GM18507 (cell line): ENCODE data around the gene NARF.
"Not testable (repeated sequence)": the region's sequence is repeated elsewhere in the genome, so short reads cannot be mapped to it uniquely, and the experiment has no call there.

Source experiments
- DNase-seq: peaks from one replicate; pipeline ENCODE4 v3.0.0; 2011; ENCODE audit warnings: low read depth; ENCODE audit not compliant: insufficient read length; ENCODE audit errors: extremely low spot score
- FAIRE-seq: peaks from 2 replicates; lab custom pipeline; 2011; peaks lifted over from hg19 to GRCh38; lab: Jason Lieb, UNC

Gene NARF

DNA sequence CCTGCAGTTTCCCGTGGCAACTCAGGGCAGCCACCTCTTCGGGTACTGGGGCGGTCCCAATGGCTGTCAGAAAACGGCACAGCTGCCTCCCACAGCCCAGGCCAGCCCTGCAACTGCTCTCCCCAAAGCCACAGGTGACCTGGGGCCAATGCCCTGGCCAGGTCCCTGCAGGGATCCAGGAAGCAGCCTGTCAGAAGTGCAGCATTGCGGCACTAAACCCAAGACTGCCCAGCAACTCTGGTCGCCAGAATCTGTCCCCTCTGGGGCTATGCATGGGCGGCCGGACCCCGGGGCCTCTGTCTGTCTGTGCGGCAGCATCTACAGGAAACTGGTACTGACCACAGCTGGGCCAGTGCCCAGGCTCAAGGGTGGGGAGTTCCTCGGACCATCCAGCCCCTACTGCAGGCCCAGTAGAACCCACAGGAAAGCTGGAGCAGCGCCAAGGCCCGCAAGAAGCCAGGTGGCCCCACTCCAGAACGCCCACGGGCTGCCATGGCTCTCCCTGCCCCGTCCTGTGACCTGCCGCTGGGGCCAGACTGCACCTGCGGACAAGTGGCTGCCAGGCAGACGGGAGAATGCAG is 13.5 kb upstream of the NARF start:
- no peak for FAIRE-seq

DNA sequence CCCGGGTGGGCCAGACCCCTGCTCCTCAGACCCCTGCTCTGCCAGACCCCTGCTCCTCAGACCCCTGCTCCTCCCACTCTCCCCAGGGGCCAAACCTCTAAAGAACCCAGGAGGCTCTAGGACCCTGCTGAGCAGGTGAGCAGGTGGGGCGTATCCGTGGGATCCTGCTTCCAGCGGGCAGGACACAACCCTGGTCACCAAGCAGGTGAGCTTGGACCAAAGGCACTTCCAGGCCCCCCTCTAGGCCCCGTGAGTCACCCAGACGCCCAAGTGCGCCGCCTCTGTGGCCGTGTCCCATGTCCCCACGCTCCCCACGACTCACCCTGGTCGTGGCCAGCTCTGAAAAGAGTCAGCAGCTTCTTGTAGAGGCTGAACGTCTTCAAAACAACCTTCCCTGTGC is 13.0 kb upstream of the NARF start:
- DNase-seq: no peak
- FAIRE-seq: no peak

More for the DNA sequence above, 13.5 kb upstream of the NARF start:
- no peak for DNase-seq

DNA sequence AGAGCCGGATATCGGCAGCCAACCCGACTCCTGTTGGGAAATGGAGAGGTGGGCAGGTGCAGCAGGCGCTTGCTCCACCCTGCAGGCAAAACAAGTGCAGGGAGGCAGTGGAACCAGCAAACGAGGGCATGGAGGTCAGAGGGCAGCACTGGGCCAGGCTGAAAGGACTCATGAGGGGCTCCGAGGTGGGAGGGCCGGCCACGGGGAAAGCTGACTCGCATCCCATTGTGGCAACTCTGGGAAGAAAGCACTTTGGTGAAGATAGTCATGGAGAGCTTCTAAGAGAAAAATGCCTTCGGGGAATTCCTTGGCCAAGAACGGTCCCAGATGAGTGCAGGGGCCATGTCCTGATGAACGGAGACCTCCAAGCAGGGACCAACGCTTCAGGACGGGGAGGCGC is 12.4 kb upstream of the NARF start:
- DNase-seq (no peak), FAIRE-seq (no peak)

DNA sequence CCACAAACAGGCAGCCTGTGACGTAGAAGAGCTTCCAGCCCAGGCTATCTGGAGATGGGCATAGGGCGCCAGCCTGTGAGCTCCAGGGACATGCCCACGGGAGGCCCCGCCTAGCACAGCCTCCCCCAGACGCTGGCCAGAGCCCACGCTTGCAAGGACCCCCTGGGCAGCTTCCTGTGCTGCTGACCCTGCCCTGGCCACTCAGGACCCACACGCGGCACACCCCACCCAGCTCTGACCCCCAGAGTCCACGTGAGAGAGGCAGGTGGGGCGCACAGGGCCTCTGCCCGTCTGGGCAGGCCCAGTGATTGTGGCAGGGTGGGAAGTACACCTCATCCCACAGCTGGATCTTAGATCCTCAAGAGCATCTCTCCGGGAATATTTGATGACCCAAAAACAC is 11.9 kb upstream of the NARF start:
- FAIRE-seq: no peak
- no peak for DNase-seq

DNA sequence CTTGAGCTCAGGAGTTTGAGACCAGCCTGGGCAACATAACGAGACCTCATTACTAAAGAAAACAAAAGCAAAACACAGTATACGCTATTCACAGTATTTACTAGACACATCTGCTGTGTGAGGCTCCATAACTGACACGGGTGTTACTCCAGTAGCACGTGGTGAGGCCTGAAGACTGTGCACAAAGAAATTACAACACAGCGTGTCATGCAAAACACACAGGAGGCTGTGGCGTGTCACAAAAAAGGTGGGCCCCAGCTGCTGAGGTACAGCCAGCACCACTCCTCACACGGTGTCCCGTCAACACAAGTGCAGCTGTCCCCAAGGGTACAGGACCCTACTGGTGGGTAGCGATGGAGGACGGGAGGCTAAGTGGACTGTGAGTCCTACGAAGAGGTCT is 10.7 kb upstream of the NARF start:
- no peak for DNase-seq
- FAIRE-seq: no peak

DNA sequence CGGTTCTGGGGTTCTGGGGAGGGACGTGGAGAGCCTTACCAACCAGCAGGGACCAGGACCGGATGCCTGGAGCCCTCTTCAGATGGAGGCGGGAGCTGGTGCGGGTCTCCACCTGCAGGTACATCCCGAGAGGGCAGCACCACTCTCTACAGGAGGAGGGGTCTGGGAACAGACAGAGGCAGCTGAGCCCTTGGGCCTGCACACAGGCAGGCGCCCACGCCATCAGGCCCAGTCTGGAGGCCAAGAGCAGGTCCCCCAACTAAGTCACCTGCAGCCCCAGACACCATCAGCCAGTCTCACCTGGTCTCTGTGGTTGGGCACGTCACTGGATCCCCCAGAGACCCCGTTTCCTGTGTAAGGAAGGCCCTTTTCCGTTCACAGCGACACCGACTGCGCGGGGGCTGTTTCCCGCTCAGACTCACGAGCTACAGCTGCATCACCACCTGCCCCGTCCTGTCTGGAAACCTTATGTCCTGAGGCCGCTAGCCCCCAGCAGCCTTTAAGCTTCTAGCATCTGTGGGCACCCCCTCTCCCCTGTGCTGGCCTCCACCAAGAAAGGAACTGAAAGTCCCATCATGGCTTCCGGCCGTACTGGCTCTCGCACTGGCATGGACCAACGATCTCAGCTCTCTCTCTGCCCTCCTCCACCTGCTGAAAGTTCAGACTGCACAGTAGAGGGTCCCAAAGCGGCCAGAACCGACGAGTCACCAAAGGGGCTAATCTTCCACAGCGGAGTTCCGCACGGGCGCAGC is 9.2 kb upstream of the NARF start:
- FAIRE-seq: peak; percentile 93
- peak; percentile 54 for DNase-seq

DNA sequence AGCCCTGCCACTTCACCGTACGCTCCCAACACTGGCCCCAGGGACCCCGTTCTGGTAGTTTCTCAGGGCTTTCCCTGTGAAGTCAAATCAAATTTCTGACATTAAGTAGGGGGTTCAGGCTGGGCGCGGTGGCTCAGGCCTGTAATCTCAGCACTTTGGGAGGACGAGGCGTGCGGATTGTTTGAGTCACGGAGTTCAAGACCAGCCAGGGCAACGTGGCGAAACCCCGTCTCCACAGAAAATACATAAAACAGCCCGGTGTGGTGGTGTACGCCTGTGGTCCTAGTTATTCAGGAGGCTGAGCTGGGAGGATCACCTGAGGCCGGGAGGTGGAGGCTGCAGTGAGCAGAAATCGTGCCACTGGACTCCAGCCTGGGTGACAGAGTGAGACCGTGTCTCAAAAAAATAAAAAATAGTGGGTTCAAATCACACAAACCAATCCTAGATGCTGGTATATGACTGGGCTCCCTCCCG is 8.6 kb upstream of the NARF start:
- DNase-seq (no peak), FAIRE-seq (no peak)

DNA sequence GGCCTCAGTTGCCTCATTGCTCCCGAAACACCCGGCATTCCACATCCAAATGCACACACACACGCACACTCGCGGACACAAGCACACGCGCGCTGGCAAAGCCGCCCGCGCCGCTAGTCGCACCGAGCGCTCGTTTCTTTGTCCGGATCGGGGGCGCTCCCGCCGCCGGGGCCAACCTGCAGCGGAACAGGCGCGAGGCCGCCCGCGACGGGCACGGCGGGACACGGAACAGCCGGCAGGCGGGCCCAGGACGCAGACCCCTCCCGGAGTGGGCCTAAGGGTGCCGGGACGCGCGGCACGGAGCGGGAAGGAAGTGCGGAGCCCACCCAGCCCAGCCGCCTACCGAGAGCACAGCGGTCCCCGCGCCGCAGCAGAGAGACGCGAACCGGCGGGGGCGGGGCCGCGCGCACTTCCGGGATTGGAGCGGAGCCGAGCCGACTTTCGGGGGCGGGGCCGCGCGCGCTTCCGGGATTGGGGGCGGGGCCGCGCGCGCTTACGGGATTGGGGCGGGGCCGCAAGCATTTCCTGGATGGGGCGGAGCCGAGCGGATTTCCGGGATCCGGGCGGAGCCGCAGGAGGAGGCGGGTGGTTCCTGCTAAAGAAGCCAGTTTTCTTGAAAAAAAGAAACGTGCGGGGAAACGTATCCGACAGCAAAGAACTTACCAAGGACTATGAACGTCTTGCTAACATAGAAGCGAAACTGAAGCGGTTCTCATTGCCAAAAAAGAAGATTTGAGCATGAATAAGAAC is 8.0 kb upstream of the NARF start, which contains the start of gene CYBC1:
Gene CYBC1, minus strand, starts transcription at position 396 of the 750 bp plus-strand sequence. CDS start 1,498 bp downstream, outside the sequence.
- FAIRE-seq (peak; percentile 90), DNase-seq (peak; percentile 64)

DNA sequence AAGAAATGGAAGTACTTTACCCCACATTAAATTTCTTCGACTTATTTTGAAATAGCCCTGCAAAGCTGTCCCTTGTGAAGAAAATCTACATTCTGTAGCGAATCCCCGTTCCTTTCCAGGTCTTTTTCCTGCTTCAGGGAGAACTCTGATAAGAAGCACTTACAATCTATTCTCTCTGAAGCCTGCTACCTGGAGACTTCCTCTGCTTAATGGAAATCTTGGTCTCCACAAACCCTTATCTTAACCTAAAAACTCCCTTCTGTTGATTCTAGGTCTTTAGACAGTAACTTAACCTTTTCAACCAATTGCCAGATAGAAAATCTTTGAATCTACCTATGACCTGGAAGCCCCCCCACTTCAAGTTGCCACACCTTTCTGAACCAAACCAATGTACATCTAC is 6.4 kb upstream of the NARF start:
- FAIRE-seq (no peak), DNase-seq (no peak)

DNA sequence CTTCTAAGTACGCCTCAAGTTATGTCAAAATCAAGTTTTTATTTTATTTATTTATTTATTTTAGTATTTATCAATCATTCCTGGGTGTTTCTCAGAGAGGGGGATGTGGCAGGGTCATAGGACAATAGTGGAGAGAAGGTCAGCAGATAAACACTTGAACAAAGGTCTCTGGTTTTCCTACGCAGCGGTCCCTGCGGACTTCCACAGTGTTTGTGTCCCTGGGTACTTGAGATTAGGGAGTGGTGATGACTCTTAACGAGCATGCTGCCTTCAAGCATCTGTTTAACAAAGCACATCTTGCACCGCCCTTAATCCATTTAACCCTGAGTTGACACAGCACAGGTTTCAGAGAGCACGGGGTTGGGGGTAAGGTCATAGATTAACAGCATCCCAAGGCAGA is 5.4 kb upstream of the NARF start:
- DNase-seq, FAIRE-seq: not testable (repeated sequence)

DNA sequence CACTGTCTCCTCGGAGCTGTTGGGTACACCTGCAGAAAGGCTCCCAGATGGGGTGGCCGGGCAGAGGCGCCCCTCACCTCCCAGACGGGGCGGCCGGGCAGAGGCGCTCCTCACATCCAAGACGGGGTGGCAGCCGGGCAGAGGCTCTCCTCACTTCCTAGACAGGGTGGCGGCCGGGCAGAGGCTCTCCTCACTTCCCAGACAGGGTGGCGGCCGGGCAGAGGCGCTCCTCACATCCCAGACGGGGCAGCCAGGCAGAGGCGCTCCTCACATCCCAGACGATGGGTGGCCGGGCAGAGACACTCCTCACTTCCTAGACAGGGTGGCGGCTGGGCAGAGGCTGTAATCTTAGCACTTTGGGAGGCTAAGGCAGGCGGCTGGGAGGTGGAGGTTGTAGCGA is 4.8 kb upstream of the NARF start:
- FAIRE-seq: not testable (repeated sequence)

DNA sequence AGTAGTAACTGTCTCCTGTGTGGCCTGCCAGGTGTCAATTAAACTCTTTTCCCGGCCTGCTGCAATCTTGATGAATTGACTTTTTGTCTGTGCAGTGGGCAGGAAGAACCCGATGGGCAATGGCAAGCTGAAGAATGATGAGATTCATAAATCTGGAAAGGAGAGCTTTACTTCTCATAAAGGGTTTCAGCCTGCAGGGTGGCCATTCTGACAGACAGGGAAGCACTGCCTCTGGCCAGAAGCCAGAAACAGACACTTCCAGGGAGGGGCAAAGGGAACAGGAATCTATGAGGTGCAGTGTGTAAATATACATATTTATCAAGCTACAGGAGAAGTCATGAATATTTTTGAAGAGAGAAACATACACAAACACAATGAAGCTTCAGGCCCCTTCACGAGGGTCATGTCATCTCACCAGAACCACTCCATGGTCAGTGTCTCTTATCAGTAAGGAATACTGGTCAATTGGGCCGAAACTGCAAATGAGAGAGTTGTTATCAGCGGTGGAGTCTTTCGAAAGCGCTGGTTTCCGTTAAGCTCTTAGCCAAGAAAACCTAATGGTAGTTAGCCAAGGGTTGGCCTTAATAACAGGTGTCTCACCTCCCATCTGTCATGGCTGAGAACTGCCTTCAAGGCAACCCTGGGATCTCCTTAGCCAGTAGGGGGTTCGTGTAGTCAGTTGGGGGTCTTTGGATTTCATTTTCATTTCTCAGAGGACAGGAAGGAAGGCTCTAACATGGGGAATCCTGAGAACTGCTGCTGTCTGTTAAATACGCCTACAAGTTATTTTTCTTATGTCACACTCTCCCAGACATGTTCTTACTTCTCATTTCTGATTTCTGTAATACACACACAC is 1.2 kb upstream of the NARF start:
- DNase-seq: no peak

More for the DNA sequence above, 4.8 kb upstream of the NARF start:
- DNase-seq: not testable (repeated sequence)

DNA sequence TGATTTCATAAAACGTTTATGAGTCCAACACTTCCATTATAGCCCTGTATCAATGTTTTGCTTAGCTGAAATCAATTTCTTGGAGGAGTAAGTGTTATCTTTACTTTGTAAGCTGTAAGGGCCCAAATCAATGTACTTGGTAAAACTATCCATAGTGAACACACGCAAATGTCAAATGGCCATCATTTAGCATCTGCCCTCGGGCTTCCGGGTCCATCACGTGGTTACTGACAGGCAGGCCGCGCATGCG is 687 bp upstream of the NARF start:
- no peak for DNase-seq
- FAIRE-seq: peak; percentile 94

More for the DNA sequence above, 1.2 kb upstream of the NARF start:
- FAIRE-seq: no peak

DNA sequence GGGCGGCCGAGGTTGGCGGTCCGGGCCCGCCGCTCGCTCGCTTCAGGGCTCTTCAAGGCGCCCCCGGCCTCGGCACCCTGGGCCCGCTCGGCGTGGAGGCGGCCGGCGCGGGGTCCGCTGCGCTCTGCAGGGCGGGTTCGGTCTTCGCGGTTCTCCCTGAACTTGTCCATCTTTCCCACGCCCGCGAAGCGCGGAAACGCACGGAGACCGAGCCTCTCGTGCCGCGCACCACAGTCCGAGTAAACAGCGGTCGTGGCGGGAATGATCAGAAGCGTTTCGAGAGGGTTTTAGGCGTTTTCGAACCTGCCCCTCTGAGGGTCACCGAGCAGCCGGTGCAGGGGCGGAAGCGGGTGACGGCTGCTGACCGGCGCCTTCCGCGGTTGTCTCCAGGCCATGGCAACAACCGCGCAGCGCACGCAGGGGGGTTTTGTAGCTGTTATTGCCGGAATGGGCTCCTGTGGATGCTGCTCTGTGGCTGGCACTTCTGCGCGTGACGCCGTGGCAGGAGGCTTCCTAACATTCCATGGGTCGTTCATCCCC is 414 bp downstream of the NARF start:
- DNase-seq: no peak
- no peak for FAIRE-seq

DNA sequence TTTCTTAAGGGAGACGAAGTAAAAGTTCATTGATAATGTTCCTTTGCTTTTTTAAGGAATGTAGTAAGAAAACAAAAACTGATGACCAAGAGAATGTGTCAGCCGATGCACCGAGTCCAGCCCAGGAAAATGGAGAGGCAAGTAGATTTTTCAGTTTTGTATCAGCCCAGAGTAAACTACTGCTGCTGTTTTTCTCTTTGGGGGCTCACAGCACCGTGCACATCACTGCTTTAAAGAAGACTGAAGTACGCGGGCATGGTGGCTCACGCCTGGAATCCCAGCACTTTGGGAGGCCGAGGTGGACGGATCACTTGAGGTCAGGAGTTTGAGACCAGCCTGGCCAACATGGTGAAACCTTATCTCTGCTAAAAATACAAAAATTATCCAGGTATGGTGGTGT is 1.4 kb downstream of the NARF start:
- not testable (repeated sequence) for DNase-seq, FAIRE-seq

DNA sequence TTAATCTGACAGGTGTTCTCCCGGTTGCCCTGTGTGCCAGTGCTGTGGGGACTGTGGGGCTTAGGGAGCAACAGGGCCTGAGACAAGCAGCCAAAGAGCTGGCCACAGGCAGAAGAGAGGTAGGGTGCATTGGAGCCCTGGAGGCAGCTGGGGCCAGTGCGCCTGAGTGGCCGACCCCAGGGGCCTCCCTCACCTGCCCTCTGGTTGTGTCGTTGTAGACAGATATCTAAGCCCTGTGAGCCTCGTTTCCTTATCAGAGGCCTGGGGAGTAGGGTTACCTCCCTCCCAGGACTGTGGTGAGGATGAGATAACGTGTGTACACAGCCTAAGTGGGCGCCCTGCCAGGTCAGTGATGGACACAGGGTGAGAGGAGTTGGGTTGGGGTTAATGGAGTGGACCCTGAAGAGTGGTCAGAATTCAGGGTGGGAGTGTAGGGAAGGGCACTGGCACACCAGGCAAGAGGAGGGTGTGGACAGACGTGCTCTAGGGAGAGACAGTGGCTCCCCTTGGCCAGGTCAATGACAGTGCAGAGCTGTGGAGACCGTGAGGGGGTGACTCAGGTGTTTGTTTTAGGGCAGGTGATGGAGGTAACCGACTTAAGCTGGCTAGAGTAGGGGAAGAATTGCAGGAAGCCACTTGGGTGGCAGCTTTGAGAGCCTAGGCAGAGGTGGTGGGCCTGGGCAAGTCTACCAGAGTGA is 3.4 kb downstream of the NARF start:
- DNase-seq (no peak), FAIRE-seq (no peak)

DNA sequence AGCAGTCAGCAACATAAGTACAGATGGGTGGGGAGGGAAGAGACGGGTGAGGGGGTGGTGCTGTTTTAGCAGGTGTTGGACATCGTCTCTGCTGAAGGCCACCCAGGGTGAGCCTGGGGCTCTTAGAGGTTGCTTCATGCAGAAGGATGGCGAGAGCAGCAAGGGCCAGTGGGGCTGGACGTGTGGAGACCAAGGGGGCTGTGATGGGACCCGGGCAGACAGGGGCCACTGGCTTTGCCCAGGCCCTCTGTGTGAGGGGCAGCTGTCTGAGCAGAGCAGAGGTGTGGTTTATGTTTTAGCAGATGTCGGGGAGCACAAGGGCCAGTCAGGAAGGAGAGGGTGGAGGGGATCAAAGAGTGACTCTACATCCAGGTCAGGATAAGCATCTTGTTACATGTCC is 4.8 kb downstream of the NARF start:
- DNase-seq: no peak
- no peak for FAIRE-seq

DNA sequence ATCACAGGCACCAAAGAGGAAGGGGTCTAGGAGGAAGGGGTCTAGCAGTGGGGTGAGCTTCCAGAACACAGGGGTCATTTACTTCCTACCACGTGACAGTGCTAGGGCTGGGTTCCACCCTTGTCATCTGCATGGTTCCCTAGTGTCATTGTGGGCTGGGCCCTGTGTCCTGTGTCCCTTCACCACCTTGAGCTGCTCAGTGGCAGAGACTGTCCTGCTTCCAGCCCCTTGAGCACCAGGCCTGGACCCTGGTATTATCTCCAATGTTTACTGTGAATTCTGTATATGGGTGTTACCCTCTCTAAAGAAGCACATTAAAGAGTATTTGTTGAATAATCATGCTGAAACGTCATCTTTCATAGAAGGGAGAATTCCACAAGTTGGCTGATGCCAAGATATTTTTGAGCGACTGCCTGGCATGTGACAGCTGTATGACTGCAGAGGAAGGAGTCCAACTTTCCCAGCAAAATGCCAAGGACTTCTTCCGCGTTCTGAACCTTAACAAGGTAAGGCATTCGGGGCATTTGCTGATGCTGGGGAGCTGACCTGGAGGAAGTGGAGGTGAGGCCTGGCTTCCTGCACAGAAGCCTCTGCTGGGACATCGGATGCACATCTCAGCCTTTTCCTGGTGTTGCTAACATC is 5.5 kb downstream of the NARF start:
- FAIRE-seq: no peak
- DNase-seq: no peak

DNA sequence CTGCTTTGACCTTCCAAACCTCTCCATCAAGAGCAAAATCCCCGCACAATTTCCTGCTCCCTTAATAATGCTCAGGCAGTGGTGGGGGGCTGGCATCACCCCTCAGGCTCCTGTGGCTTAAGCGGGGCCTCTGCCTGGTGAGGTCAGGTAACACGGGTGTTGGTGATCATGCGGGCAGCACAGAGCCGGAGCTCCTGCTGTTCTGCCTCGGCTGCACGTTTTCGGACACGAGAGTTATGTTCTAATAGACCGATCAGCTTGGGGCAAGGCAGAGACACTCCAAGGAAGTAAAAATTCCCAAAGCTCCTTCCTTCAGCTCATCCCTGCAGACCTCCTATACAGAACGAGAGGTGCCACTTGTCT is 6.0 kb downstream of the NARF start:
- DNase-seq: no peak
- FAIRE-seq: no peak
